ENCODE measurements around the gene OR6C4. TPM values are rescaled to one million over a fixed set of nuclear protein-coding genes. Genes with fewer than 3 reads are reported as not detected.

Gene OR6C4
- not detected in 2 replicates for total RNA-seq

DNA sequence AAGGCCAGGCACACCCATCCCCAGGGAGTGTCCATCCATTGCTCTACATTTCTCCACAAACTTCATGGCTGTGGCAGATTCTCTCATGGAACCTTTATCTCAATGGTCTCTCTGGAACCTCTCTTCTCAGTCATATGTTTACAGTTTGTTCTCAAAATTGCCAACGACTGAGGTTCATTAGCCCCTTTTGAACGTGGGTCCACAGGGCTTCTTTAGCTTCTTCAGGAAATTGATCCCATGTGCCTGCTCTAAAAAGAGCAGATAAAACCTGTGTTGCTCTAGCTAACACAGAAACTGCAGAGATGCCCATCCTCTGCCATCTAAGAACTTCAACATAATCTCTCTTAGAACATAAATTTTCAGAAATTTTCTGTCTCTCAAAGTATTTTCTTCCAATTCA lies at the start of gene OR6C4:
Gene OR6C4 (plus strand): TSS at position 301 of the 400 bp plus-strand sequence. CDS start 1,625 bp downstream, outside the sequence.

DNA sequence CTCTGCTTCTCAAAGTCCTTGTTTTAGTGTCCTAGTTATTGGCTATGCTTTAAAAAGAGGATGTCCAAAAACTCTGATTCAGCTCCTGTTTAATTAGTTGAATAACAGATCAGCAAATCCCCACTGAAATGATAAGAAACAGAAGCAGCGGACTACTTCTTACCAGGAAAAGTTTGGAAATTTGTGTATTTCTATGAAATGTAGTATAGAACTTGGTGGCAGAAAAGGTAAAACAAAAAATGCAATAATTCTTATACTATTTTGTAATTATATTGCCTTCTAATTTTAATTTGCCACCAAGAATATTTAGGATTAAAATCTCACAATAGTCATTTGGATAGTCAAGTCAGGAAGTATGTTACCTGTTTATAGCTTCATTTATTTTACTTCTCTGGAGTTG lies 22.8 kb downstream of the OR6C4 start, which contains the start of gene OR2AP1:
Gene OR2AP1 (plus strand): TSS at position 301 of the 400 bp plus-strand sequence. CDS start 1,947 bp downstream, outside the sequence.

Other genes with a start within 250 kb of the OR6C4 start
- gene OR6C1, start 235.3 kb upstream of the OR6C4 start, total RNA-seq = not detected in 2 replicates
- not detected in 2 replicates for gene OR6C3, start 218.9 kb upstream of the OR6C4 start, total RNA-seq
- not detected in 2 replicates for gene OR6C75, start 186.6 kb upstream of the OR6C4 start, total RNA-seq
- not detected in 2 replicates for gene OR6C65, start 149.1 kb upstream of the OR6C4 start, total RNA-seq
- not detected in 2 replicates for gene OR6C76, start 123.3 kb upstream of the OR6C4 start, total RNA-seq
- not detected in 2 replicates for gene OR6C2, start 105.5 kb upstream of the OR6C4 start, total RNA-seq
- gene OR6C70, start 79.5 kb upstream of the OR6C4 start, total RNA-seq = not detected in 2 replicates
- not detected in 2 replicates for gene OR6C68, start 57.2 kb upstream of the OR6C4 start, total RNA-seq
- not detected in 2 replicates for gene OR2AP1, start 22.9 kb downstream of the OR6C4 start, total RNA-seq
- gene OR10P1, start 87.3 kb downstream of the OR6C4 start, total RNA-seq = not detected in 2 replicates
- 47.5 and 99.8 TPM in 2 replicates for gene ITGA7, start 158.3 kb downstream of the OR6C4 start, total RNA-seq
- gene BLOC1S1, start 166.4 kb downstream of the OR6C4 start, total RNA-seq = 48.2 and 76.1 TPM in 2 replicates
- 37.8 and 53.0 TPM in 2 replicates for gene RDH5, start 170.8 kb downstream of the OR6C4 start, total RNA-seq
- 2,526 and 3,459 TPM in 2 replicates for gene CD63, start 179.4 kb downstream of the OR6C4 start, total RNA-seq
- 2.8 and 7.7 TPM in 2 replicates for gene GDF11, start 193.5 kb downstream of the OR6C4 start, total RNA-seq

Data from regular cardiac myocyte (primary cell).